Astrocyte of the cerebellum (primary cell): ENCODE measurements around the gene MED29.

Experiments used
- DNase-seq: peaks from one replicate; pipeline ENCODE4 v3.0.0-alpha.2; 2011; ENCODE audit warnings: low read depth
- H3K4me3 ChIP-seq: 2 replicates; pipeline ENCODE4 v1.5.1; 2011; ENCODE audit warnings: mild to moderate bottlenecking, low read depth, low read length, moderate library complexity
- CTCF ChIP-seq: IDR thresholded peaks from 2 replicates; pipeline ENCODE4 v1.5.1; 2012; ENCODE audit warnings: low read length, low read depth, moderate library complexity, mild to moderate bottlenecking; ENCODE audit errors: missing control alignments
- in situ Hi-C: cut with HindIII; loops from 2 replicates; pipeline ENCODE4 v1.10.0; 2017; ENCODE audit warnings: low sequenced_read_pairs

MED29 gene

GRCh38 chr19:39390751-39391437, at the start of gene MED29, which contains the start of gene PAF1:
Gene MED29 (plus strand): TSS chr19:39391378. CDS start chr19:39391423, 45 bp downstream.
Gene PAF1 (minus strand): TSS chr19:39391106. CDS start chr19:39390864, 242 bp downstream.
- in situ Hi-C loops: no loop called here
- peak; percentile 99 for DNase-seq
- peak within 1 kb of the TSS; percentile 98 for H3K4me3 ChIP-seq
- TF ChIP-seq CTCF: peak; percentile 5

GRCh38 chr19:39341719-39342604, 49.2 kb upstream of the MED29 start, which contains the start of gene SAMD4B:
Gene SAMD4B (plus strand): TSS chr19:39342421. CDS start chr19:39356894, 14,473 bp downstream.
- in situ Hi-C loops: no loop called here
- peak within 1 kb of the TSS; percentile 97 for H3K4me3 ChIP-seq
- TF ChIP-seq CTCF: peak; percentile 43
- peak; percentile 90 for DNase-seq

- H3K4me3 ChIP-seq: peak overlapping the region; percentile 87
- no peak for TF ChIP-seq CTCF
- no peak for DNase-seq
- in situ Hi-C loops: no loop called here
Measured at GRCh38 chr19:39342647-39343305, 48.4 kb upstream of the MED29 start.

- no peak overlapping the region for H3K4me3 ChIP-seq
- DNase-seq: no peak
- peak; percentile 17 for TF ChIP-seq CTCF
- in situ Hi-C loops: no loop called here
Measured at GRCh38 chr19:39345956-39346355, 45.2 kb upstream of the MED29 start.

GRCh38 chr19:39347332-39348164, 43.6 kb upstream of the MED29 start:
- H3K4me3 ChIP-seq: no peak overlapping the region
- TF ChIP-seq CTCF: no peak
- in situ Hi-C loops: no loop called here
- no peak for DNase-seq
